SH-SY5Y (cell line): ENCODE measurements around the gene TFF3.

Experiments used
- GATA2 ChIP-seq: IDR thresholded peaks from 2 replicates; pipeline ENCODE4 v1.6.1; 2011; ENCODE audit warnings: mild to moderate bottlenecking, low read depth, low read length
- GATA3 ChIP-seq: IDR thresholded peaks from 2 replicates; pipeline ENCODE4 v1.6.1; 2011; ENCODE audit warnings: low read depth, mild to moderate bottlenecking, low read length, moderate library complexity

- TF ChIP-seq GATA3 = no peak
- no peak for TF ChIP-seq GATA2
Measured at GRCh38 chr21:42341776-42342542, 26.8 kb upstream of the TFF3 start.
